ENCODE data around the gene EEF2.
A peak's percentile ranks its signal among the peaks of the same experiment; 100 is the strongest.

EEF2 gene

GRCh38 chr19:3984908-3985642, at the start of gene EEF2:
Gene EEF2, minus strand, starts transcription at chr19:3985463. Its CDS starts 83 bp downstream, at chr19:3985380.
- peak; percentile 91 for DNase-seq (ENCODE audit: low spot score)

DNA sequence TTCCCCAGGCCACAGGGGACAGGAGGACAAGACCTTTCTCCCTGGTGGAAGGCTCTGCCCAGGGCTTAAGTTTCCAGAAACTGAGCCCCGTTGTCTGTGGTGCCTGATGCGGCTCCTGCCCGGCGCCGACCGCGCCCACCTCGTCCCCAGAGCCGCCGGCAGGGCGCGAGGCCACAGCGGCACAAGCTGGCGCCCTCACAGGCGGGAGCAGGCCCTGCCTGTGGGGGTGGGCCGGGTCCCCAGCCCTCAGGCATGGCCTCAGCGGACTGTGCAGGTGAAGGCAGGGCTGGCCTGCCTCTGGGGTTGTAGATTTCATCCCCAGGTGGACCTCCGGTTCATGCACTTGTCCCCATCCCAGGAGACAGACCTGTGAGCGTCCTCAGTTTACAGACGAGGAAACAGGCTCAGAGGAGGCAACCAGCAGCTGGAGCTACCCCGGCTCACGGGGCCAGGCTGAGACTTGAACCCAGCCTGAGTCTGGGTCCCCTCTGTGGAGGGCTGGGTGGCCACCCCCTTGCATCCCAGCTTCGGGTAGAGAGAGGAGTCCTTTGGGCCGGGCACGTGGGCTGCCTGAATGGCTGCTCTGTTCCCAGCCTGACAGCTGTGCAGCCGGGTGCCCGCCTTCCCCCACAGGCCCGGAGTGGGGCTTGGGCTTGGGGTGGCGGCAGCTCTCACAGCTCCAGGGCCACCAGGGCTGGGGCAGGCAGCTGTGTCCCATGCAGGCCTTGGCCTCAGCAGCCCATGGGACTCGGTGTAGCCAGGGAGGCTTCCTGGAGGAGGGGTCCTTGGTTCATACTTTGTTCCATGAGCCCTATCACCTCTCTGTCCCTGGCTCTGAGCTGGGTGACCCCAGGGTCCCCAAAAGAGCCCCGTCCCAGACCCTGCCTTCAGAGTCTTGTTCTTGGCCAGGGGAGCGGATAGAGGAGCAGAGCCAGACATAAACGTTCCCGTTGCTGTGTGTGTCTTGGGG, 49.1 kb upstream of the EEF2 start:
- no peak for DNase-seq (ENCODE audit: low spot score)

- DNase-seq (ENCODE audit: low spot score) = no peak
Measured at GRCh38 chr19:4033028-4033956, 48.0 kb upstream of the EEF2 start.

GRCh38 chr19:4032436-4032835, 47.2 kb upstream of the EEF2 start:
- DNase-seq (ENCODE audit: low spot score) = no peak

DNA sequence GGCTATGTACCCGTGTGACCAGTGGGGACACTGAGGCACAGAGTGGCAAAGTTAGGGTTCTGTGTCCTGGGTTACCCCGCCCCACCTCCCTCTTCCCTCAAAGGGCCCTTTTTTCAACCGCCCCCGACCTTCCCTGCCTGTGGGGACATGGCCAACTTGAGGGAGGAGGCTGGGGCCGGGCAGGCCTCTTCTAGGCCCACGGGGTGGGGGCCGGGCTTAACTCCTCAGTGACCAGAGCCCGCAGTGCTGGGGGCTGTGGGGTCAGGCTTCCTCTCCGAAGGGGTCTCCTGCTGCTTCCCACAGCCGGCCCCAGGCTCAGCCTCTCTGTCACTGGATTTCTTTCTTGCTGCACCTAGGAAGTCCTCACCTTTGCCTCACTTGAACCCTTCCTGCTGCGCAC, 46.2 kb upstream of the EEF2 start:
- no peak for DNase-seq (ENCODE audit: low spot score)

- no peak for DNase-seq (ENCODE audit: low spot score)
Measured at GRCh38 chr19:4030981-4031380, 45.7 kb upstream of the EEF2 start.

DNA sequence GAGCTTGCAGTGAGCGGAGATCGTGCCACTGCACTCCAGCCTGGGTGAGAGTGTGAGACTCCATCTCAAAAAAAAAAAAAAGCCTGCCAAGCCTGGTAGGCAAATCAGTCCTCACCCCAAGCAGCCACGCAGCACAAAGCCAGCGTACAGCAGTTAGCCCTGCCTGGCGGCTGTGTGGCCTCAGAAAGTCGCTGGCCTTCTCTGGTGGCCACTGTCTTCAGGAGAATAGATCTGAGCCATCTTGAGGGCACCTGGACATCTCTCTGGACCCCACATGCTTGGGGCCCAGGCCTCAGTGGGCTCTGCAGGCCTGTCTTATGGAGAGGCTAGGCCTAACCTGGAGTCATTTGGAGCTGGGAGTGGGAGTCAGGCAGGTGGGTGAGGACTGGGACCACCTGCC, 45.3 kb upstream of the EEF2 start:
- no peak for DNase-seq (ENCODE audit: low spot score)

- no peak for DNase-seq (ENCODE audit: low spot score)
Measured at GRCh38 chr19:4029247-4029614, 44.0 kb upstream of the EEF2 start.

- no peak for DNase-seq (ENCODE audit: low spot score)
Measured at GRCh38 chr19:4028334-4029246, 43.3 kb upstream of the EEF2 start.

DNA sequence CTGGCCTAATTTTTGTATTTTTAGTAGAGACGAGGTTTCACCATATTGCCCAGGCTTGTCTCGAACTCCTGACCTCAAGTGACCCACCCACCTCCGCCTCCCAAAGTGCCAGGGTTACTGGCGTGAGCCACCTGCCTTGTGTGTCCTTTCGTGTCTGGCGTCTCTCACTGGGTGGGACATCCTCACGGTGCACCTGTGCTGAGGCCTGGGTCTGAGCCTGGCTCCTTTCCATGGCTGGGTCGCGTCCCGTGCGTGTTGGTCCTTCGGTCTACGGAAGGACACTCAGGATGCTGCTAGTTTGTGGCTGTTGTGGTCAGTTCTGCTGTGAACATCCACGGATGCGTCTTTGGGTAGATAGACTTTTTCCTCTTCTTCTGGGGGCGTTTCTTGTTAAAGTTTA, 41.9 kb upstream of the EEF2 start:
- no peak for DNase-seq (ENCODE audit: low spot score)

DNA sequence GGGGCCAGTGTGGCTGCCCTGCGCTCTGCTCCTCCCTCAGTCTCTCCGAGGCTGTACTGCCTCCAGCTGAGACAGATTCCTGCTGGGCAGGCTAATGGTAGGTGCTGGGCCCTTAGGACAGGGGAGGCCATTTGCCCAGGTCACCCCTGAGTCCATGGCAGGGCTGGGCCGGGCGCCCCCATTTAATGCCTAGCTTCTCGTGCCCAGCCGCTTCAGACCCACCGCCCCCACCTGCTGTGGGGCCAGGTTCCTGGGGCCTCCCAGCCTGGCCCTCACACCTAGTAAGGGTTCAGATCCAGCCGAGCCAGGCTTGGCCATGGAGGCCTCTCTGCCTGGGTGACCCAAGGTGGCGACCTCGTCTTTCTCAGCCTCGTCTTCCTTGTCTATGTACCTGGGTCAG, 40.1 kb upstream of the EEF2 start:
- no peak for DNase-seq (ENCODE audit: low spot score)

DNA sequence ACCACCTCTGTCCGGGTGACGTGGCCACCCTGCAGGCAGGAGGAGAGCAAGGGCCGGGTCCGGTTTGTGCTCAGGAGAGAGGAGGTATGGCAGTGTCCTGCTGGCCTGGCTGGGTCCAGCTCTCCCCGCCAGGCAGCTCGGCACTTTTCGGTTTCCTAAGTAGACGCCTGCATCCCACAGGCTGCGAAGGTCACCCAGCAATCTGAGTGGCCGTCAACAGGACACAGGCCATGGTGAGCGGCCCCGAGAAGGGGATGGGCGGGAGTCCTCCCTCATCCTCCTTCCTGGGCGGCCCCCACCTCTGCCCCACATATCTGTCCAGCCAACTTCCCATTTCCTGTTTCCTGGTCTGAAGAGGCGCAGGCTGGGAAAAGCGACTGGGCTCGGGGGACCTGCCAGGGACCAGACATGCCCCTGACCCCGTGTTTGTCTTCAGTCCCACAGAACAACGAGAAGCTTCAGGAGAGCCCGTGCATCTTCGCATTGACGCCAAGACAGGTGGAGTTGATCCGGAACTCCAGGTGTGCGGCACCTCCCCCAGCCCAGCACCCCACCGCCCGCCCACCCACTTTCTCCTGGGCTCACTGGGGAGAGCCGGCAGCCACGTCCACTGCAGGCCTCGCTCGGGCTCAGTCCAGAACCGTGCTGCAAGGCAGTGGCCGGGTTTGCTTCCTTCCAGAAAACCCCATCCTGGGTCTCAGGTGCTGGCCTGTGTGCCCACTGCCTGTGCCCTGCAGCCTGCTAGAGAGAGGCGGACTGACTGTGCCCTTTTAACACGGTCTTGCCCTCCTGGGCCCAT, 38.5 kb upstream of the EEF2 start:
- DNase-seq (ENCODE audit: low spot score) = no peak

- no peak for DNase-seq (ENCODE audit: low spot score)
Measured at GRCh38 chr19:4019578-4019977, 34.3 kb upstream of the EEF2 start.

DNA sequence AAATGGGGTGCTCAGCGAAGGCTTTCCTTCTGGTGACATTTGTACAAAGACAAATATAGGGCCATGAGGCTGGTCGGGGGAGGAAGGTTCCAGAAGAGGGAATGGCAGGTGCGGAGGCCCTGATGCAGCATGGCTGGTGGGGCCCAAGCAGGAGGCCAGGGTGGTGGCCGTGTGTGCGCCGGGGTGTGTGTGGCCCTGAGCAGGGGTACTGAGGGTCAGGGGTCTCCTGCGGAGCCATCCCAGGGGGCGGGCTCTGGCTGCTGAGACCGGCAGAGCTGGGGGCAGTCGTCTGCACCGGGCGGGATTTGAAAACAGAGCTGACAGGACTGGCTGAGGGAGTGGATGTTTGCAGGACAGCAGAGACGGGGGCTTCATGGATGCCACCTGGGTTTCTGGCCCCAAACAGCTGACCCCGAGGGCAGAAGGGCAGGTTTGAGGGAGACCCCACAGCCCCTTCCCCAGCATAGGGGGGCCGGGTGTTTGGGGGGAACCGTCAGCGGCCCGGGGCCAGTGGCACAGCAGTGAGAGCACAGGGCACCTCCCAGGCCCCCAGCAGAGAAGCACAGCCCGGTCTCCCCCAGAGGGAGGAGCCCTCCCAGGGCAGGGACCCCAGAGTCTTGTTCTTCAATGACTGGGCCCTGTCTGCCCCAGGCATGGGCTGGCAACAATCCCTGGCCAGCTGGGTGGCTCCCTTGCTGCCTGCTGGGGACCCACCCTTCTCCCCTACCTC, 33.7 kb upstream of the EEF2 start:
- no peak for DNase-seq (ENCODE audit: low spot score)

DNA sequence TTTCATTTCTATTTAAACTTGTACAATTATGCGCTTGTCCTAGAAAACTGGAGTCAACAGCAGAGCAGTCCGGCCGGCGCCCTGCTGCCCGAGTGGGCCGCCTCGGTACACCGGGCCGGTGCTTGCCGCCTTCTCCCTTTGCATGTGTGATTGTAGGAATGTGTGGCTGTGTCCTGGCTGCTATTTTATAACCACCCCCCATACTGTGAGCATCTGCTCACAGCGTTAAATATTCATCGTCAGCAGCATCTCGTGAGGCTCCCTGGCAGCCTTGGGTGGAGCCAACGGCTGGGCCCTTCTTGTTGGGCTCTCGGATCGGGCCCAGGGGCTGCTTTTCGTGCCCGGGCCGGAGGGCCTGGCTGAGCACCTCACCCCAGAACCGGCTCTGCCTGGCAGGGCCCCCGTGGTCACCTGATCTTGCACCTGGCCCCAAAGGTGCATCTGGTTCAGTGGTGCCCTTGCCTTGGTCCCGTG, 32.9 kb upstream of the EEF2 start:
- DNase-seq (ENCODE audit: low spot score) = no peak

- DNase-seq (ENCODE audit: low spot score) = no peak
Measured at GRCh38 chr19:4016903-4017638, 31.8 kb upstream of the EEF2 start.

- no peak for DNase-seq (ENCODE audit: low spot score)
Measured at GRCh38 chr19:4016486-4016885, 31.2 kb upstream of the EEF2 start.

GRCh38 chr19:4015705-4016402, 30.6 kb upstream of the EEF2 start:
- no peak for DNase-seq (ENCODE audit: low spot score)
